ENCODE measurements around the gene IL1RN. TPM values are rescaled to one million over a fixed set of nuclear protein-coding genes. Genes with fewer than 3 reads are reported as not detected.

Gene IL1RN
- polyA plus RNA-seq, 1 donor (not counting 4 experiments of a cell fraction or from before 2014, with no cell fraction given), result 128 TPM

DNA sequence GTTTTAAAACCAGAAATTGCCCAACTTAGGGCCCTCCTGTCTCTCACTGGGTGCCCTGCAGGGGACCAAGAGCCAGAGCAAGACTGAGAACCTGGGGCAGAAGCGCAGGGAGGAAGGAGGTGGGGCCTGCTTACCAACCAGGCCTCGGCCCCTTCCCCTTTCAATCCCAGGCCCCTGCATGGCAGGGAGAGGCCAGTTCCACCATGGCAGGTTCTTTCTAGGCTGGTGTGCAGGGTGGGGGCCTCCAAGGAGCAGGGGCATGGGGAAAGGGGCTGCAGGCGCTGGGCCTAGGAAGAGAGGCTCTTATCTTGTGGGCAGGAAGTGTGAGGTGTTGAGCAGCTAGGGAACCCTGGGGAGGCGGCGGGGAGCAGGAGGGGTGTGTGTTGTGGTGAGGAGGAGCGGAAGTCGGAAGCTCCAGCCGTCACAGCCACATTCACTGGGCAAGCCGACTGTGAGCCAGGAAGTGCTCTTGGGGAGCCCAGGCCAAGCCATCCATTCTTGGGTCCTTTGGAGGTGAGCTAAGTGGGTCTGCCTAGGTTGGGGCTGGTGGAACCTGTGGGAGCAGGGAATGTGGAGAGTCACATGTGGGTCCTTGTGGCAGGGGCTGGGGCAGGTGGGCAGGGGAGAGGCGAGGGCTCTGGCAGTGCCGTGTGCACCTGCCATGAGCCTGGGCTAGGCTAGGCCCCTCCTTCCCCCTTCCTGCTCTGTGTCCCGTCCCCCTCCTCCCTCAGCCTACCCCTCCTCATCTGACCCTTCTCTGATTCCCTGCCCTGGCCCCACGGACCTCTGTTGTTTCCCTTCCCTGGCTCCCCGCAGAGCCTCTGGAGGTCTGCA, 46.4 kb downstream of the IL1RN start, which contains the start of gene PSD4:
Gene PSD4 (plus strand): TSS at position 430 of the 834 bp plus-strand sequence. CDS start 8,486 bp downstream, outside the sequence.
- DNase-seq (ENCODE audit: low read depth, low spot score) (no peak), FAIRE-seq (no peak)
- H2AFZ ChIP-seq (ENCODE audit: control insufficient read depth, low read length), result no peak within 1 kb of the TSS
- no peak within 1 kb of the TSS for H3K9ac ChIP-seq (ENCODE audit: control insufficient read depth, extremely low read depth, insufficient read depth, low read length)
- peaks cover 2% of the 10 kb centered on the region for H3K9me1 ChIP-seq (ENCODE audit: control insufficient read depth, extremely low read depth, insufficient read depth, low read length)
- no peak for TF ChIP-seq CTCF (optimal IDR thresholded peaks at IDR 0.05 in 1 of 3, IDR thresholded peaks at IDR 0.05 in 1 of 3, conservative IDR thresholded peaks at IDR 0.05 in 1 of 3; ENCODE audit: extremely low read depth in 1 of 3, insufficient read depth in 2 of 3, low read length in 3 of 3)
- H3K79me2 ChIP-seq (ENCODE audit: control insufficient read depth, insufficient read depth, low read length), result no peaks in the 10 kb centered on the region
- peaks cover 4% of the 10 kb centered on the region in 2 experiments for H3K36me3 ChIP-seq (ENCODE audit: control insufficient read depth in 2 of 2, extremely low read depth in 1 of 2, insufficient read depth in 2 of 2, low read length in 2 of 2)
- no peaks in the 10 kb centered on the region for H3K4me1 ChIP-seq (ENCODE audit: control insufficient read depth, extremely low read depth, insufficient read depth, low read length)
- H3K4me2 ChIP-seq (ENCODE audit: control insufficient read depth, extremely low read depth, insufficient read depth, low read depth, low read length), result no peak within 1 kb of the TSS
- H4K20me1 ChIP-seq (ENCODE audit: control insufficient read depth, extremely low read depth, insufficient read depth, low read length), result no peaks in the 10 kb centered on the region
- H3K4me3 ChIP-seq (ENCODE audit: control insufficient read depth in 2 of 3, extremely low read depth in 1 of 3, insufficient read depth in 2 of 3, low read depth in 1 of 3, low read length in 3 of 3), result no peak within 1 kb of the TSS
- no peak within 1 kb of the TSS for H3K27ac ChIP-seq (ENCODE audit: control insufficient read depth, insufficient read depth, low read length)
- H3K9me3 ChIP-seq (ENCODE audit: control insufficient read depth, low read depth, low read length), result no peaks in the 10 kb centered on the region
- H3K27me3 ChIP-seq (ENCODE audit: control insufficient read depth, extremely low read depth, insufficient read depth, low read length), result no peaks in the 10 kb centered on the region
- dilution Hi-C loops (cut with MboI; ENCODE audit: extremely low pct_ligation_motif_present, low sequenced_read_pairs), result no loop called here

DNA sequence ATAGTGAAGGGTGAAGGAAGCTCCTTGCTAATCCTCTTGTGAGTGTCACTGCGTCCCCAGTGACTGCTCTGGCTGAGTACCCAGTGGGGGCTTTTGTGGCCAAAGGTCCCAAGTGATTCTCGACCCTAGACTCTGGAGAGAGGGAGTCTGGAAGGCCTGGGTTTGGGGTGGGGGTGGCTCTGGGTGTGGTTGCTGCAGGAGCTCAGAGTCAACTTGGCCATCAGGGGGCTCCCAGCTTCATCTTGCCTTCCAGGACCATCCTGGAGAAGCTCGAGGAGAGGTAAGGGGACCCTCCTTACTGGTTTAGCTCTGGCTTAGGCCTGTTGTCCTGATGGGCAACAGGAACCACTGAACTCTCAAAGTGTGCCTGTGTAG, 47.0 kb downstream of the IL1RN start:
- no peak overlapping the region for H3K9ac ChIP-seq (ENCODE audit: control insufficient read depth, extremely low read depth, insufficient read depth, low read length)
- no peaks in the 10 kb centered on the region for H3K27me3 ChIP-seq (ENCODE audit: control insufficient read depth, extremely low read depth, insufficient read depth, low read length)
- no peaks in the 10 kb centered on the region for H3K9me3 ChIP-seq (ENCODE audit: control insufficient read depth, low read depth, low read length)
- H3K4me3 ChIP-seq (ENCODE audit: control insufficient read depth in 2 of 3, extremely low read depth in 1 of 3, insufficient read depth in 2 of 3, low read depth in 1 of 3, low read length in 3 of 3), result no peak overlapping the region
- H3K36me3 ChIP-seq (ENCODE audit: control insufficient read depth in 2 of 2, extremely low read depth in 1 of 2, insufficient read depth in 2 of 2, low read length in 2 of 2), result peaks cover 0 to 4% of the 10 kb centered on the region in 2 experiments
- no peak for FAIRE-seq
- H3K79me2 ChIP-seq (ENCODE audit: control insufficient read depth, insufficient read depth, low read length), result no peaks in the 10 kb centered on the region
- DNase-seq (ENCODE audit: low read depth, low spot score), result no peak
- H2AFZ ChIP-seq (ENCODE audit: control insufficient read depth, low read length), result no peak overlapping the region
- no peak overlapping the region for H3K4me2 ChIP-seq (ENCODE audit: control insufficient read depth, extremely low read depth, insufficient read depth, low read depth, low read length)
- dilution Hi-C loops (cut with MboI; ENCODE audit: extremely low pct_ligation_motif_present, low sequenced_read_pairs), result no loop called here
- H3K9me1 ChIP-seq (ENCODE audit: control insufficient read depth, extremely low read depth, insufficient read depth, low read length), result peaks cover 2% of the 10 kb centered on the region
- no peak for TF ChIP-seq CTCF (optimal IDR thresholded peaks at IDR 0.05 in 1 of 3, IDR thresholded peaks at IDR 0.05 in 1 of 3, conservative IDR thresholded peaks at IDR 0.05 in 1 of 3; ENCODE audit: extremely low read depth in 1 of 3, insufficient read depth in 2 of 3, low read length in 3 of 3)
- no peak for TF ChIP-seq EZH2 (IDR thresholded peaks at IDR 0.05; ENCODE audit: low read length)
- H3K27ac ChIP-seq (ENCODE audit: control insufficient read depth, insufficient read depth, low read length), result no peak overlapping the region
- no peaks in the 10 kb centered on the region for H4K20me1 ChIP-seq (ENCODE audit: control insufficient read depth, extremely low read depth, insufficient read depth, low read length)
- H3K4me1 ChIP-seq (ENCODE audit: control insufficient read depth, extremely low read depth, insufficient read depth, low read length), result no peaks in the 10 kb centered on the region
